Measurements from ENCODE around the gene FOXP4.

The FOXP4 gene

GRCh38 chr6:41596096-41596685, 50.0 kb downstream of the FOXP4 start:
- Mint-ChIP-seq H3K36me3 (ENCODE audit: low read depth) (peaks cover 51% of the 10 kb centered on the region), H3K27me3 (ENCODE audit: low read depth) (no peaks in the 10 kb centered on the region), H3K27ac (no peak overlapping the region), H3K4me3 (no peak overlapping the region), H3K4me1 (peaks cover 8% of the 10 kb centered on the region), H3K9me3 (no peaks in the 10 kb centered on the region)
- TF ChIP-seq CTCF (IDR thresholded peaks at IDR 0.05; ENCODE audit: unreplicated experiment in 3 of 3): no peak

DNA sequence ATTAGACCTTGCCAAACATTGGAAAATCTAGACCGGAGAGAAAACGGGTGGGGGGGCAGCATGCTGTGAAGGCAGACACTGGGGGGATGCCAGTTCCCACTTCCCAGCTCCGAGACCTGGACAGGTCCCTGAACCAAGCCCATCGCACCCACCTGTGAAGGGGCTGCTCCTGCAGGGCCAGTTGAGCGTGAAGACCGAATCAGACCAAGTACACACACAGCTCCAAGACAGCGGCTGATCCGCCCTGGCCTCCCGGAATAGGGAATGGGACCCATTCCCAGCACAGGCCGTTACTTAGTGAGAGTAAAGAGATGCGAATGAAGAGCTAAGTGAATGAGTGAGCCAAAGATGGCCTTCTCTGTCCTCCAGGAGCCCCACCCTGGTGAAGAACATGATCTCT, 50.6 kb downstream of the FOXP4 start:
- peak overlapping the region in 1 of 3 experiments; percentile 23 for H3K27ac Mint-ChIP-seq
- peaks cover under 1% of the 10 kb centered on the region for H3K27me3 Mint-ChIP-seq (ENCODE audit: low read depth)
- H3K4me1 Mint-ChIP-seq: peaks cover 9% of the 10 kb centered on the region
- no peak for TF ChIP-seq CTCF (IDR thresholded peaks at IDR 0.05; ENCODE audit: unreplicated experiment in 3 of 3)
- H3K9me3 Mint-ChIP-seq: no peaks in the 10 kb centered on the region
- H3K36me3 Mint-ChIP-seq (ENCODE audit: low read depth): peaks cover 45% of the 10 kb centered on the region
- no peak overlapping the region for H3K4me3 Mint-ChIP-seq

- Mint-ChIP-seq H3K4me1 (peaks cover 13% of the 10 kb centered on the region), H3K27ac (peak overlapping the region in 1 of 3 experiments; percentile 23), H3K27me3 (ENCODE audit: low read depth) (peaks cover 4% of the 10 kb centered on the region), H3K9me3 (no peaks in the 10 kb centered on the region), H3K4me3 (no peak overlapping the region), H3K36me3 (ENCODE audit: low read depth) (peaks cover 45% of the 10 kb centered on the region)
- TF ChIP-seq CTCF (IDR thresholded peaks at IDR 0.05; ENCODE audit: unreplicated experiment in 3 of 3): no peak
These were observed 51.2 kb downstream of the FOXP4 start for GRCh38 chr6:41597246-41598000.

DNA sequence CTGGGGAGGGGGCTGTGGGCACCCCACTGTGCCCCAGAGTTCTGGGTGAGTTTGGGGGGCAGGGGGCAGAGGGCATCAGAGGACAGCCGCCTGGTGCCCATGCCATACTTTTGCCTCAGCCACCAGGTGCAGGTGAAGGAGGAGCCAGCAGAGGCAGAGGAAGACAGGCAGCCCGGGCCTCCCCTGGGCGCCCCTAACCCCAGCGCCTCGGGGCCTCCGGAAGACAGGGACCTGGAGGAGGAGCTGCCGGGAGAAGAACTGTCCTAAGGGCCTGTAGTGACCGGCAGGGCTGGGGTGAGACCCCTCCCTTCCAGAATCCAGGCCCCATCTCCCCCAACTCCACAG, 52.5 kb downstream of the FOXP4 start:
- Mint-ChIP-seq H3K4me1 (peaks cover 22% of the 10 kb centered on the region), H3K9me3 (no peaks in the 10 kb centered on the region), H3K36me3 (ENCODE audit: low read depth) (peaks cover 33% of the 10 kb centered on the region), H3K27me3 (ENCODE audit: low read depth) (peaks cover 4% of the 10 kb centered on the region), H3K4me3 (no peak overlapping the region), H3K27ac (no peak overlapping the region)
- no peak for TF ChIP-seq CTCF (IDR thresholded peaks at IDR 0.05; ENCODE audit: unreplicated experiment in 3 of 3)

- Mint-ChIP-seq H3K36me3 (ENCODE audit: low read depth) (peaks cover 29% of the 10 kb centered on the region), H3K27ac (no peak overlapping the region), H3K9me3 (no peaks in the 10 kb centered on the region), H3K4me1 (peaks cover 25% of the 10 kb centered on the region), H3K4me3 (no peak overlapping the region), H3K27me3 (ENCODE audit: low read depth) (peaks cover 4% of the 10 kb centered on the region)
- TF ChIP-seq CTCF (IDR thresholded peaks at IDR 0.05; ENCODE audit: unreplicated experiment in 3 of 3): no peak
These were observed 53.1 kb downstream of the FOXP4 start for GRCh38 chr6:41599015-41599851.
